Endothelial cell of umbilical vein (primary cell): ENCODE data around the gene METTL2A.

Source experiments
- CTCF ChIP-seq, 2 donors: IDR thresholded peaks; 1 replicate in 1 of 2; 2 replicates in 1 of 2; pipeline ENCODE4 v1.5.1; 2011; ENCODE audit warnings: low read length in 2 of 2, mild to moderate bottlenecking in 2 of 2, moderate library complexity in 2 of 2, control low read depth in 1 of 2, inconsistent platforms in 1 of 2, low read depth in 1 of 2; ENCODE audit not compliant: insufficient read depth in 1 of 2; ENCODE audit errors: extremely low read depth in 1 of 2
- EZH2 ChIP-seq: IDR thresholded peaks from 2 replicates; pipeline ENCODE4 v1.6.1; 2012; ENCODE audit warnings: borderline replicate concordance, low read depth, mild to moderate bottlenecking, moderate library complexity, low read length, inconsistent platforms; ENCODE audit not compliant: severe bottlenecking
- FOS ChIP-seq: IDR thresholded peaks from 2 replicates; pipeline ENCODE4 v1.6.1; 2011; ENCODE audit warnings: mild to moderate bottlenecking, low read length, moderate library complexity, borderline replicate concordance; ENCODE audit not compliant: insufficient read depth
- JUN ChIP-seq: IDR thresholded peaks from 2 replicates; pipeline ENCODE4 v1.6.1; 2011; ENCODE audit warnings: borderline replicate concordance, low read depth; ENCODE audit not compliant: insufficient read length, insufficient read depth
- MAX ChIP-seq: IDR thresholded peaks from 2 replicates; pipeline ENCODE4 v1.6.1; 2011; ENCODE audit not compliant: insufficient read depth, insufficient read length
- MYC ChIP-seq: IDR thresholded peaks from one replicate; pipeline ENCODE4 v1.6.1; 2011; ENCODE audit warnings: mild to moderate bottlenecking, low read depth, low read length
- POLR2A ChIP-seq: IDR thresholded peaks from 2 replicates; pipeline ENCODE4 v1.6.1; 2012; ENCODE audit warnings: low read depth, mild to moderate bottlenecking, control low read depth, low read length
- POLR2AphosphoS5 ChIP-seq: IDR thresholded peaks from 2 replicates; pipeline ENCODE4 v1.6.1; 2012; ENCODE audit warnings: low read depth, mild to moderate bottlenecking, control low read depth, low read length, moderate library complexity; ENCODE audit not compliant: insufficient read depth

GRCh38 chr17:62405451-62405850 is 18.2 kb upstream of the METTL2A start:
- TF ChIP-seq MAX (no peak), CTCF (IDR thresholded peaks at IDR 0.05; ENCODE audit: extremely low read depth in 1 of 2, insufficient read depth in 1 of 2, low read depth in 1 of 2, low read length in 2 of 2) (no peak), POLR2A (no peak), EZH2 (no peak), POLR2AphosphoS5 (no peak), MYC (no peak), JUN (no peak), FOS (no peak)
